NCI-H2081 treated with DMSO at 0.1 percent for 48 hours (cell line): ENCODE measurements around the gene CLTC.
"Not testable (repeated sequence)": the region's sequence is repeated elsewhere in the genome, so short reads cannot be mapped to it uniquely, and the experiment has no call there.

Experiments
- DNase-seq: peaks from one replicate; lab custom pipeline; 2025; lab: John Stamatoyannopoulos, UW

Gene CLTC

DNA sequence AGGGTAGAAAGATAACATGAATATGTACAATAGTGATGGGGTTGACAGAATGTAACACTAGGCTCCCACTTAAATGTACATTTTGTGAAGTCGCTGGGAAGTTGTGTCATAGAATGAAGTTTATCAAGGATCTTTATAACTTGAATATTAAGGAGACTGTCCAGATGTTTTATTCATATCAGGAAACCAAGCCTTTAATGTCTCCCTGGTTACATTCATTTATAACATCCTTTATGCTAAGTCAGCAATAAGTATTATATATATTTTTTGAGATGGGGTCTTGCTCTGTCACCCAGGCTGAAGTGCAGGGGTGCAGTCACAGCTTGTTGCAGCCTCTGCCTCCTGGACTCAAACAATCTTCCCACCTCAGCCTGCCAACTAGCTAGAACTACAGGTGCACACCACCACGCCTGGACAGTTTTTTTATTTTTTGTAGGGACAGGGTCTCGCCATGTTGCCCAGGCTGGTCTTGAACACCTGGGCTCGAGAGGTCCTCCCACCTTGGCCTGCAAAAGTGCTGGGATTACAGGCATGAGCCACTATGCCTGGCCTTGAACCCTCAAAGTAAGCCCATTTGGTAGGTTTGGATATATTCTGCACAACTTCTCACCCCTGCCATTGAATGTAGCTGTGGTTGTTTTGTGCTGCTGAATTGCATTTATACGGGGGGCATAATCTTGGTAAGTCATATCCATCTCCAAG is 14.1 kb downstream of the CLTC start:
- DNase-seq = no peak

DNA sequence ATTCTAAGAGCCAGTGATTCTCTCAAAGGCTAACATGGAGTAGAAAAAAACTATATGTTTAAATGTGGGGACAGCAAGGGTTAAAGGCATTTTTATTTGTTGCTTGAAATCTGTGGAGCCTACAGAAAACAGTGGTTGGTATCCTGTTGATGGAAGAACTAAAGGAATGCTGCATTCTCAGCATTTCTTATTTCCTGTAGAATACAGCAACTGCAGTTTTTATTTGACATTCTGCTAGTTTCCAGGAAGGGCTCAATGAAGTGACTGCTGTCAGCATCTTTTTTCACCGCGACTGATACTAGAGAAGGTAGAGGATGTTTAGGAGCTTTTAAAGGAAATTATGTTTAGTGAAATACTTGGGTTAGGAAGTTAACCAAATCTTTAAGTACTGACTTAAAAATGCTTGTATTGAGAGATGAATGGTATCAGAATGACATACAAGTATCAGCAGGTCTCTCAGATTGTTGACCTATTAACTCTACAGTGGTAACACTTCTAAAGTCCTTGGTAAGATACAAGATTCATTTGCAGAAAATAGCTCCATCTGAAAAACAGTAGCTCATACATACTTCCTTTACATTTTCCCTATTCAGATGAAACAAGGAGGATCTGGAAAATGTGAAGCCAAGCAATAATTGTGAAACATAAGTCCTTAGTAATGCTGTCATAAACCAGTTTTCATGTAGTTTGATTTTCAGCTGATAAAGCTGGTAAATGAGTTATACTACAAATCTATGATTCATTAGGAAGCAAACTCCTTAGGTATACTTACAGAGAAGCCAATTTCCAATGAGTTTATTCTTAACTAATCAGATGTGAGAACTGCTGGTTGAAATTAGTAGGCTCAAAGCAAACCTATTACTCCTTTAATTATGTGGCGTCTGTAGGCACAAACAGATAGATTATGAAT is 15.2 kb downstream of the CLTC start:
- no peak for DNase-seq

DNA sequence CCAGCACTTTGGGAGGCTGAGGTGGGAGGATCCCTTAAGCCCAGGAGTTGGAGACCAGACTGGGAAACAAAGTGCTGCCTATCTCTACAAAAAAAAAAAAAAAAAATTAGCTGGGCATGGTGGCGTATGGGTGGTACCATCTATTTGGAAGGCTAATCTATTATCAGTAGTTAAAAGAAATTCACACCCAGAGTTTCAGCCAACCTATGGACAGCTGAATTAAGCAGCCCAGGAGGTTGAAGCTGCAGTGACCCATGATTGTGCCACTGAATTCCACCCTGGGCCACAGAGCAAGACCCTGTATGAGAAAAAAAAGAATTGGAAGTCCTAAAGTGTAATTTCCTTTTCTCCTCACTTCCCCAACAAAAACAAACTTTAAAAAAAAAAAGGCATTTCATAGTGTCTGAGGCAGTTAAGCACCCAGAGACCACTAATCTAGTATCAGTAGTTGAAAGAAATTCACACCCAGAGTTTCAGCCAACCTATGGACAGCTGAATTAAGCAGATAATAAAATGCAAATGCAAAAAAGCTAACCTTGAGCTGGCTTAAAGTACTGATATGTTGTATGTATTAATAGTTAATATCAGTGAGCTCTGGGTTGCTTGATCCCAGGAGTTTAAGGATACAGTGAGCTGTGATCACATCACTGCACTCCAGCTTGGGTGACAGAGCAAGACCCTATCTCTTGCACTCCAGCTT is 18.1 kb downstream of the CLTC start:
- DNase-seq = no peak

DNA sequence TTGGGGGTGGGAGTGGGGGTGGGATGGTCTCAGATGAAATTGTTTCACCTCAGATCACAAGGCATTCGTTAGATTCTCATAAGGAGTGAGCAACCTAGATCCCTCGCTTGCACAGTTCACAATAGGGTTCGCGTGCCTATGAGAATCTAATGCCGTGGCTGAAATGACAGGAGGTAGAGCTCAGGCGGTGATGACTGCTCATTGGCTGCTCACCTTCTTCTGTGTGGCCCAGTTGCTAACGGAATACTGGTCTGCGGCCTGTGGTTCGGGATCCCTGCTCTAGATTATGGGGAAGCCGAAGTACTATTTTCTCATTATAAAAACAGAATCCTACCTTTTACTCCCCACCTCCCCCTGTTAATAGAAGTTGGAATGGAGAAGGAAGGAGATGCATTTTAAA is 18.9 kb downstream of the CLTC start:
- no peak for DNase-seq

DNA sequence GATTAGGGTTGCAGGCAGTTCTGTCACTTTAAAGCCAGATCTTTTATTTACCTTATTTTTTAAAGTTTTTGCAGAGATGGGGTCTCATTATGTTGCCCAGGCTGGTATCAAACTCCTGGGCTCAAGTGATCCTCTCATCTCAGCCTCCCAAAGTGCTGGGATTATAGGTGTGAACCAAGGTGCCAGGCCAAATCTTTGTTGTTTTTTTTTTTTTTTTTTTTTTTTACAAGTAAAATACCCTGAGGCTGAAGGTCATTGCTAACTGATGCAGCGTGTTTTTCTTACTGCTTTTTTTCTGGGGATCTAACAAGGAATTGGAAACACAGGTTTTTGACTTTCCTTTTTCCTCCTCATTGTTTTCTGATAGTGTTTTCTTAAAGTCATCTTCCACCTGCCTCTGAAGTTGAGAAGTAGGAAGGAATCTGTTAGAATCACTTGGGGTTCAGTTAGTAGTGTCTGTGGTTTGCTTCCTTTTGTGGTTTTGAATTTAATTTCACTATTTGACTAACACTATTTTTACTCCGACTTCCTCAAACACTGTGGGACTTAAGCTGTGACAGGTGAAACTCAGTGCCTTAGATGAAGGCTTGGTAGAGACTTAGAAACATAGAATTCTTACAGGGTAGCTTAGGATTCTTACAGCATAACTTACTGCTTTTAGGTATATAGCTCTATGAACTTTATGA is 22.2 kb downstream of the CLTC start:
- DNase-seq = no peak

DNA sequence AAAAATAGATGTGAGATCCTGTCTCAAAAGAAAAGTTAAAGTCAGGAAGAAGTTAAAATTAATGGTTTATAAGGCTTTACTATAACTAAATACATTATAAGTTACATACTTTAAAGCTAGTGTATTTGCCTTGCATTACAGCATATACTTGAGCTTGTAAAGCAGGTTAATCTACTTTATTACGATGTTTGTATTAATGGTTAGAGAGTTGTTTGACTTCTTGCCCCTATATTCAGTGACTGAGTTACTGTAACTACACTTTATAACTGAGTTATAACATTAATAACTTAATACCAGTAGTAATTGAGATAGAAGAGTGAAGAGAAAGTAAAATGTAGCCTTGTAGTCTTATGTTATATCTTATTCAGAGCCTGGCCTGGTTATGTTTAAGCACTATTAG is 22.9 kb downstream of the CLTC start:
- DNase-seq = no peak

DNA sequence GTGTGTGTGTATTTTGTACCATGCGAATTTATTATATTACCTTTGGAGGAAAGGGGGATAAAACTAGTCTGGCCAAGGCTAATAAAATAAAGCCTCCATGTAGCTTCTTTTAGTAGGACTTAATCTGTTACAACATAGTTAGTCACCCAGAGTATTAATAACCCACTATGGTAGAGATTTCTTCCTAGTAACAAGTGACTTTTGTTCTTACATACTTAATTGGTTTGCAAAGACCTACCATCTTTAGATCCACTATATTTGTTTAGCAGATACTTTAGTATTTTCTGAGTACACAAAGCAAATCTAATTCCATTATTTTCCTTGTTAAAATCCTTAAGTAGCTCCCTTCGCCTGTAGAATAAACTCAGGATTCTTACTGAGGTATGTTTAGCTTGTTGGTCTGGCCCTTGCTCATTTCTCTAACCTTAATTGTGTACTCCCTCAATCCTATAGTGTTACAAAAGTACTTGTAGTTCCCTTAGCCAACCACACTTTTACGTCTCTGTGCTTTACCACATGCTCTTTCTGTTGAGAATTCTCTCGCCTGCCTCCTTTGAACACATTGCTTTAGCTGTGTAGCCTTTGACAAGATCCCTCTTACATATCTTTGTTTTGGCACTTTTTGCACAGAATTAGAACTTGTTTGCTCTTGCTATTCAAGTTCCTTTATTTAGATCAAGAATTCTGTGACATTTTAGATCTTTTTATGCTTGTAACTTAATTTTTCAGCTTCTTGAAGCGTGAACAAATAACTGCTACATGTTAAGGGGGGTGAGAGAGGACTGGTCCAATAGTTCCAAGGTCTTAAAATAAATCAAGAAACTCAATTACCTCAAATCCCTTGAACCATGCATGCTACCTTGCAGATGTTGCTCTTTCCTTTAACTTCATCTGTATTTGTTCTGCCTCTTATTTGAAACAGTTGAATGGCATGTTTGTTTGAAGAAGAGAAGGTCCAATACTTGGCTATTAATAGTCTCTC is 23.8 kb downstream of the CLTC start:
- no peak for DNase-seq

DNA sequence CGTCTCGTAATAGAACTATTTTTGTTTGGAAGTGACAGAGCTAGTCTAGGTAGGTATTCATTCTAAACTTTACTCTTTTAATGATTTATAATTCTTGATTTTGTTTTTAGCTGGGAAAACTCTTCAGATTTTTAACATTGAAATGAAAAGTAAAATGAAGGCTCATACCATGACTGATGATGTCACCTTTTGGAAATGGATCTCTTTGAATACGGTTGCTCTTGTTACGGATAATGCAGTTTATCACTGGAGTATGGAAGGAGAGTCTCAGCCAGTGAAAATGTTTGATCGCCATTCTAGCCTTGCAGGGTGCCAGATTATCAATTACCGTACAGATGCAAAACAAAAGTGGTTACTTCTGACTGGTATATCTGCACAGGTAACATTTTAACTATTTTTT is 27.6 kb downstream of the CLTC start:
- no peak for DNase-seq

DNA sequence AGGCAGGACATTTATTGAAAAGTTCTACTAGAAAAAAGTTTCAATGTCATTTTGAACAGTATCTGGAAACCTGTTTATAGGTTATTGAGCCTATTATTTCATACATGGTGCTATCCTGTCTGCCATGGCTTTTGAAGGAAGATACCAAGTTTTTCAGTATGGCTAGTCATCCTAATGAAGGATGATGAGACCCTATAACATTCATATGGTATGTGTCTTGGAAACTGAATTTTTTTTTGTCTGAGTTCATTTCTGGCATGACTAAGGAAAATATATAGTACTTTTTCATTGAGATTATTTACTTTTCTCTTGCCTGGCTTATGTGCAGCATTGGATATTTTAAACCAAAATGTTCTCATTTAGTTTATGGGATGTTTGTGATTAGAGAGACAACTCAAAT is 30.2 kb downstream of the CLTC start:
- DNase-seq = no peak

DNA sequence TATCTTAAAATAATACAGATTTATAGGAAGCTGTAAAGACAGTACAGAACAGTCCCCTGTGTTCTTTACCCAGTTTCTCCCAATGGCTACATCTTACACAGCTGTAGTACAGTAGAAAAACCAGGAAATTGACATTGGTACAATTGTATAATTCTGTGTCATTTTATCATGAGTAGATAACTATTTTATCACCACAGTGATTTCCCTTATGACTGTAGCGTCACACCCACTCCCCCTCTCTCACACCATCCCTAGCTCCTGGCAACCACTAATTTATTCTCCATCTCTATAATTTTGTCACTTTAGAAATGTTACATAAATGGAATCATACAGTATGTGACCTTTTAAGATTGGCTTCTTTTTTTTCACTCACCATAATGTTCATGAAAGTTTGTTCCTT is 30.9 kb downstream of the CLTC start:
- no peak for DNase-seq

DNA sequence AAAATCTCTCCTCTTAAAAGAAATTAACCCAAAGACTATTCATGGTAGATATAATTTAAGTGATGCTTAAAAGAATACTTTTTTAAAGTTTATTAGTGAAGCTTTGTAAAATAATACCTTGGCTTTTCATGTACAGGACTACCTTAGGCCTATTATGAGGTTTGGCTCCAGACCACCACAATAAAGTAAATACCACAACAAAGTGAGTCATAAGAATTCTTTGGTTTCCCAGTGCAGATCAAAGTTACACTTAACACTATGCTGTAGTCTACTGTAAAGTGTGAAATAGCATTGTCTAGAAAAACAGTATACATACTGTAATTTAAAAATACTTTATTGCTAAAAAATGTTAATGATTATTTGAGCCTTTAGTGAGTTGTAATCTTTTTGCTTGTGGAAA is 31.7 kb downstream of the CLTC start:
- no peak for DNase-seq

DNA sequence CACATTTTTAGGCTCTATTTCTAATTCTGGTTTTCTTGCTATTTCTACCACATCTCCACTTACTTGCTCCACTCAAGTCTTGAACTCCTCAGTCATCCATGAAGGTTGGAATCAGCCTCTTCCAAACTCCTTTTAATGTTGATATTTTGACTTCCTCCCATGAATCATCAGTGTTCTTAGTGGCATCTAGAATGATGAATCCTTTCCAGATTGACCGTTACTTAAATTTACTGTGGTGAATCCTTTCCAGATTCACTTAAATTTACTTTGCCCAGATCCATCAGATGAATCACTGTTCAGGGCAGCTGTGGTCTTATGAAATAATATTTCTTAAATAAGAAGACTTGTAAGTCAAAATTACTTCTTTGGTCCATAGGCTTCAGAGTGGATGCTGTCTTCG is 32.4 kb downstream of the CLTC start:
- no peak for DNase-seq

DNA sequence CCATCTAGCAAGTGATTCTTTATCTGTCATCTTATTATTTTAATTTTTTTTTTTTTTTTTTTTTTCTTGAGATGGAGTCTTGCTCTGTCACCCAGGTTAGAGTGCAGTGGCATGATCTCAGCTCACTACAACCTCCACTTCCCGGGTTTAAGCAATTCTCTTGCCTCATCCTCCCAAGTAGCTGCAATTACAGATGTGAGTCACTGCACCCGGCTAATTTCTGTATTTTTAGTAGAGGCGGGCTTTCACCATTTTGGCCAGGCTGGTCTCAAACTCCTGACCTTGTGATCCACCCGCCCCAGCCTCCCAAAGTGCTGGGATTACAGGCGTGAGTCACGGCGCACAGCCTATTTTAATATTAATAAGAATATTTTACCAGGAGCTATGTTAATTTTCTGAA is 36.9 kb downstream of the CLTC start:
- DNase-seq = not testable (repeated sequence)

DNA sequence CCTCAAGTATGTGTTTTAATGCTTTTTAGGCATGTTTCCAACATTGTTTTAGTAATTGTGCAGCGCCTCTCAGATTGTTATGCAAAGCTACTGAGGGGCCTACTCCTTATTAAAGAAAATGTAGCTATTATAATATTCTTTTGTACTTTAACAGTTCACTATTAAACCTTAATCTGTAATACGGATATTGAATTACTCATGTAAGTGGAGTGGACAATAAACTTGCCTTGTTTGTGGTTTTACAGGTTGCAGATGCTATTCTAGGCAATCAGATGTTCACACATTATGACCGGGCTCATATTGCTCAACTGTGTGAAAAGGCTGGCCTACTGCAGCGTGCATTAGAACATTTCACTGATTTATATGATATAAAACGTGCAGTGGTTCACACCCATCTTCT is 46.5 kb downstream of the CLTC start:
- no peak for DNase-seq

DNA sequence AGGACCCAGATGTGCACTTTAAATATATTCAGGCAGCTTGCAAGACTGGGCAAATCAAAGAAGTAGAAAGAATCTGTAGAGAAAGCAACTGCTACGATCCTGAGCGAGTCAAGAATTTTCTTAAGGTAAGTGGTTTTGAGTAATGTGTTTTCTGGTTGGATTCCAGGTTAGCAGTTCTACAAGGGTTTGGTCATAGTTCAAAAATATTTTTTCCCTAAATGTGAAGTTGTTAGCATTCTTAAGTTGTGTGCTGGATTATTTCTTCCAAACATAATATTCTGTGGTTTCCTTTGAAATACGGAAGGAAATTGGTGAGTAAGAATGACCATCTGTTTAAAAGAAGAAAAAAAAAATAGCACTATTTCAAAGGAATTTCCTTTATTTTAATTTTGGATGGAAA is 49.1 kb downstream of the CLTC start:
- no peak for DNase-seq

DNA sequence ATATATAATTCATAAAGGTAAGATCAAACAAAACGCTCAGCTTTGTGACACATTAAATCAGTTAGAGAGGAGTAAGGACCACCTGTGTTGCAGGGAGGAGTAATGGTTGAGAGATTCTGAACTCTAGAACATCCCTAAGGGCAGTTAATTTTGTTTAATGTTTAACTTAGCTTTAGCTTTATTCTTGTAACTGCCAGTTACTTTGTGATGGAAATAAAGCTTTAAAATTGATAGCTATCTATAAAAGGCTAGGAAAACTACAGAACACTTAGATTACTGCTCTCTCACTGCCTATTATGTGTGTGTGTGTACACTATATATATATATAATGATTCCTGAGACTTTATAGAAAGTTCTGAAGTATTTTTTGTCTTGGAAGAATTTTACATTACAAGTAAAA is 49.7 kb downstream of the CLTC start:
- no peak for DNase-seq

DNA sequence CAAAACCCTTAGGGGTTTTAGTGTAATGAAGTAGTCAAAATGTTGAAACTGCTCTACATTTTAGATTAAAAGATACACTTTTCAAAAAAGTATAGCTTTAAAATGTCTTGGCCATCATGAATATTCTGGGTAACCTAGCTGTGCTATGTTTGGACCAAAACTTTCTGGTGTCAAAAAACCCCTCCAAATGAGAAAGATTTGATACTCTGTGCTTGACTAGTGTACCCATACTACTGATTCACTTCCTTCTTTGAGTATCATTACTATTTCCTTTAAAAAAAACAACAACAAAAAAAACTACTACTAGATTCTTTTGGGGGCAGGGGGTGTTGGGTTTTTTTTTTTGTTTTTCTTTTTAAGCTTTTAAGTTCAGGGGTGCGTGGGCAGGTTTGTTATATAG is 50.2 kb downstream of the CLTC start:
- DNase-seq = no peak

DNA sequence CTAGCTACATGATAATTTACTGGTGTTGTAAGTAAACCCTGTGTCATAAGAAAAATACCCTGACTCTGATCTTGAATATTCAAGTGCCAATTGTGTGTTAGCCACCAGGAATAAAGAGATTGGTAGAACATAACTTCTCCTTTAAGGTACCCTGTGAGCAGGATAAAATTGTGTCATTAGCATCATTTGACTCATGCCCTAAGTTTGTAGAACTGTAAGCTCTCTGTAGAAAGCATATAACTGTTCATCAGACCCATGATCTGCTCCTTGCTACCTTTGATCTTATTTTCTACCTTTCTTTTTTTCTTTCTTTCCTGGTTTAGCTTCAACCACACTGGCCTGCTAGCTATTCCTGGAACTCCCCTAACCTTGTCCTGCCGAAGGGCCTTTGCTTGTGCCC is 51.7 kb downstream of the CLTC start:
- DNase-seq = no peak

DNA sequence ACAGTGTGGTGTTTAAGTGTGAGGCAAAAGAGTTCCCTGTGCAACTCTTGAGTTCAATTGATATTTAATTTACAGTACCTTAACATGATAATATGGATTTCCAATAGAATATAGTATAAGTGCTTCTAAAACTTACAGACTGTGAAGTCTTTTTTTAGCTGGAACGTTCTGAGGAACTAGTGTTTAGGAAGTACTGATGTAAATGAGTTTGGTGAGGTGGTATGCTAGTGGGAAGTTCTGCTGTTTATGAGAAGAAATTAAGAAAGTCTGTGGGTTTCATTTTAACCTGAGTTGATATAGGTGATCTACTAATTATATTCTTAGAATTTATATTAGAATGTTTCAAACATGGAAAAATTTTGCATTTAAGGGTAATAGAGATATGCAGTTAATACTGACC is 55.5 kb downstream of the CLTC start:
- DNase-seq = no peak

DNA sequence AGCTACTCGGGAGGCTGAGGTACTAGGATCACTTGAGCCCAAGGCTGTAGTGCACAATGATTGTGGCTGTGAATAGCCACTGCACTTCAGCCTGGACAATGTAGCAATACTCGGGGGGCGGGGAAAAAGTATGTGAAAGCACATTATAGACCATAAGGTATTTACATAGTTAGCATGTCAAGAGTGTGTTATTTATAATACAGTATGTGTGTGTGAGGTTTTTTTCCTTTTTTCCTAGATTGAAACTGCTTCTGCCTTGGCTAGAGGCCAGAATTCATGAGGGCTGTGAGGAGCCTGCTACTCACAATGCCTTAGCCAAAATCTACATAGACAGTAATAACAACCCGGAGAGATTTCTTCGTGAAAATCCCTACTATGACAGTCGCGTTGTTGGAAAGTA is 57.0 kb downstream of the CLTC start:
- no peak for DNase-seq

DNA sequence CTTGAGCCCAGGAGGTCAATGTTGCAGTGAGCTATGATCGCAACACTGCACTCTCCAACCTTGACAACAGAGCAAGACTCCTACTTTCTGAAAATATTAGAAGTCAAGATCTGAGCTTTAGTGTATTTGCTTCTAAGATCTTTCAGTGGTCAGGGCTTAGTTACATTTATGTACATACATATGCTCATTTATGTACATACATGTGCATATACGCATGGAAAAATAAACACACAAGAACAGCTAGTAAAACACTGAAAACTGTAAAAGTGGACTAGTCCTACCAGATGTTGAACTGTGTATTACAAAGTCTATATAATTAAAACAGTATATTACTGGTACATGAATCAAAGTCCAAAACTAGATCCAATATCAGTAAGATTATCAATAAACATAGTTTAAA is 59.2 kb downstream of the CLTC start:
- DNase-seq = no peak
